T-helper 2 cell treated with Interferon-gamma antibody and Interleukin-4, amounts not matched to agents 100 ng/mL and 5 ng/mL, for 36 hours (primary cell): Measurements from ENCODE around the gene CPED1. TPM values are rescaled to one million over a fixed set of nuclear protein-coding genes. Genes with fewer than 3 reads are reported as not detected.
"Not testable (repeated sequence)": the region's sequence is repeated elsewhere in the genome, so short reads cannot be mapped to it uniquely, and the experiment has no call there.

Source experiments
- intact Hi-C: fragments of 100-400 bp; cut with micrococcal nuclease; formaldehyde crosslinking; loops from one replicate; pipeline ENCODE4 v1.15.1; 2023
- total RNA-seq: library from RNA; stranded (reverse); gene quantifications from 2 replicates; pipeline ENCODE4 v1.2.3, GENCODE V29; 2022

The CPED1 gene
- total RNA-seq, 1 donor from 2014 or later = not detected

DNA sequence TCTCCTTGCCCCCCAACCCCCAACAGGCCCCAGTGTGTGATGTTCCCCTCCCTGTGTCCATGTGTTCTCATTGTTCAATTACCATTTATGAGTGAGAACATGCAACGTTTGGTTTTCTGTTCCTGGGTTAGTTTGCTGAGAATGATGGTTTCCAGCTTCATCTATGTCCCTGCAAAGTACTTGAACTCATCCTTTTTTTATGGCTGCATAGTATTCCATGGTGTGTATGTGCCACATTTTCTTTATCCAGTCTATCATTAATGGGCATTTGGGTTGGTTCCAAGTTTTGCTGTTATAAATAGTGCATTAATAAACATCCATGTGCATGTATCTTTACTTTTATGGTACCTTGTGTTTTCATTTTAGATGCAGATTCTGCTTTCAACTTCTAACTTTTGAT, 136.9 kb downstream of the CPED1 start:
- intact Hi-C loops = not testable (repeated sequence)

DNA sequence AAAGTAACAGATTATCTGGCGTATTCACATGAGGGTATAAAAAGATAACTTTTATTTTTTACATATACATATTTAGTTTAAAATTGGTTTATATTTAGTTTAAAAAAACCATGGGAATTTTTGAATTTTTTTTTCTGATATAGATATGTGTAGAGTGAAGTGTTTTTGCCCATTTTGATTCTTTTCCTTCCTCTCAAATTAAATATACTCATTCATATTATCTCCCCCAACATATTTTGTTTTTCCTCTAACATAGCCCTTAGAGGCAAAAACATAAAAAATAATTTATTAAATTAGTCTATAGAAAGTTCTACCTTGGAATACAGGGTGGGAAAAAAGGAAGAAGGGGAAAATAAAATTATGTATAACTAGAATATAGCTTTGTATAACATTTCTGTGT, 137.7 kb downstream of the CPED1 start:
- intact Hi-C loops = loop anchor here (2.0 kb wide), 1 partner anchor 869 kb away; no protein-coding TSS in a partner anchor

DNA sequence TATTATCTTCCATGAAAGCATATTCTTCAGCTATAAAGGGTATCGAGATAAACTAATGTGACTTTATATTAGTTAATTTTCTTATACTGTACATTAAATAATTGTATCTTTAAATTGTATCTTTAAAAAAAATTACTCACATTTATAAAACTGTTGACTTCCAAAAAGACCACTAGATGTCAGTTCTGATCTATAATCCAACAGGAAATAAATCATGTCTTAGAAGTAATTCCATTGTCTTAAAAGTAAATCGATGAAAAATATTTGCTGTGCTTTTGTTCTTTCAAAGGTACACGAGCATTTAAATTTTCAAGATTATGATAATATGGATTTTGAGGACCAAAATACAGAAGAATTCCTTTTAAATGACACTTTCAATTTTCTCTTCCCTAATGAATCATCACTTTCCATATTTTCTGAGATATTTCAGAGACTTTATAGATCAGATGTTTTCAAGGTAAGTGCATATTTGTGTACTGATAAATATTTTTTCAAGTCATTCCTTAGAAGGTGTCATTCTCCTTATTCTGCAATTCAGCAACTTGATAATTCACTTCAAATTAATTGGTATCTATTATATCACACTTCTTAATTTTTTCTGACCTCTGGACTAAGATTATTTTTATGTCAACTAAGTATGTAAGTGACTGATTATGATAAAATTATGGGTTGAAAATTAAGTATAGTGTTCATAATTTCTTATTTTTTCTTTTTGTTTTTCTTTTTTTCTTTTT, 138.5 kb downstream of the CPED1 start:
- intact Hi-C loops = loop anchor here (2.0 kb wide), 1 partner anchor 868 kb away; no protein-coding TSS in a partner anchor

DNA sequence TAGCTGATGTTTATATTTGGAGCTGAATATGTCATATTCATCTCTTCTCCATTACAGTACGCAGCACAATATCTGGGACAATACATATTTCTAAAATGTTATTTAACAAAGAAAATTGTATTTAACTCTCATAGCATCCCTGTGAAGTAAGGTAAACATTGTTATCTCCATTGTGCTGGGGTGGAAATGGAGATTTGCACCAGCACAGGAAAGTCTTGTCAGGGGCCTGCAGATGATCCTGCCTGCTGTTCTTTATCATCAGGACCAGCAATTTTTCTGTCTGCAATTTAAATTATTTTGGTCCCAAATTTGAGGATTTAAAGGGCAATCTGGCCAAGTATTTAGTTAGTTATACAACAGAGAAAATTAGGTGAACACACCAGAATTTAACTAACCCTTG, 144.4 kb downstream of the CPED1 start:
- intact Hi-C loops = no loop called here

DNA sequence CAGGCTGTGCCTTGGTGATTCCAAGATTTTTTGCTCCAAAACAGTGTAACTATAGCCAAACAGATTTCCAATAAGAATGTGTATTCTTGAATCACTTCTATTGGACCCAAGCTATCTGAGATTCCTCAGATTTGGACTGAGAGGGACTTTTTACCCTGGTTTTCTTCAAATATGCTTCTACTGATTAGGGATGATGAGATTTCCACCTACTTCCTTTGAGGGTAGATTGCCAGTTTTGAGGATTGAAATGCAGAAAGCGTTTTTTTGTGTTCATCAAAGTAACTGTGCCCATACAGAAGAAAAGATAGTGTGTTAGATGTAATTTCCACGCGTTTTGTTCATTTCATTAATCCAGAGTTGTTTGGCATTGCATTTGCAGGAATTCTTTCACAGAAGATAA, 144.9 kb downstream of the CPED1 start:
- intact Hi-C loops = no loop called here

DNA sequence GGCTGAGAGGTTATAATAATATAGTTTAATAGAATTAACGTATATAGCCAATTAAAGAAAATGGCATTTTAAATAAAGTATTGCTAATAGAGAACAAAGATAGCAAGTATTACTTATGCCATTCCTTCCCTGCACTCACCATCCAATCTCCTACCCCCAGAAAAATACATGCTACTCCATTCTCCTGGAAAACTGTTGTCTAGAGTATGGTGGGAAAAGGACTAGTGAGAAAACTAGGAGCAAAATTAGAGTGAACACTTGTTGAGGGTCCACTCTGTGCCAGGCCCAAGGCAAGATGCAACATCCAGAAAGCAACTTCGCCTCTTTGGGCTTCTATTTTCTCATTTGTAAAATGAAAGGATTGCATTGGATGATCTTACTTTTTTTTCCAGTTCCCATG, 149.1 kb downstream of the CPED1 start:
- intact Hi-C loops = loop anchor here (5.0 kb wide), 1 partner anchor 410 kb away; no protein-coding TSS in a partner anchor

DNA sequence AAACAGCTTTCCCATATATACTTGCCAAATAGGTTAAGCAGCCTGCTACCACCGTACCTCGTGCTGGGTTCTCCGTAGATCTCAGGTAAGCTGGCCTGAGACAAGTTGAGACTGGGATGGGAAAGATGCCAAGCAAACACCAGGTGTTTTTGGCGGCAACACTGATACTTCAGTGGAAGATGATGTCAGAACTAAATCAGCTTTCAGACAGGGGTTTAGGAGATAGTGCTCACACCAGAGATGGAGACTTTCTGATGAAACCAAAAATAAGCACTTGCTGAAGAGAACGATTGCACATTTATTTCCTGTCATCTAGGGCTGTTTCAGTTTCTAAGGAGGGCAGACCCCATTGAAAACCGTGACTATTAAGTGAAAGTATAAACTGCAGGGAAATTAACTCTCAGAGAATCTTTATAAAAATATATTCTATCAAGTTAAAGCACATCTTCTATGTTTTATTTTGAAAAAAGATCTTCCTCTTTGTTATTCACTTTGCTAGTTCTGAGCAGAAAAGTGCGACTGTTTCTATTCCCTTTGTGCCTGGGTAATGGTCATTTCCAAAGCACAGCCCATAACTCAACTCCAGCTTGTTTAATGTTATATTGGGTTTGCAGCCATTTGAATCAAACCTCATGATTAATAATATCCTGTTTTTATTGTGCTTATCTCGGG, 149.9 kb downstream of the CPED1 start:
- intact Hi-C loops = loop anchor here (5.0 kb wide), 1 partner anchor 409 kb away; no protein-coding TSS in a partner anchor

DNA sequence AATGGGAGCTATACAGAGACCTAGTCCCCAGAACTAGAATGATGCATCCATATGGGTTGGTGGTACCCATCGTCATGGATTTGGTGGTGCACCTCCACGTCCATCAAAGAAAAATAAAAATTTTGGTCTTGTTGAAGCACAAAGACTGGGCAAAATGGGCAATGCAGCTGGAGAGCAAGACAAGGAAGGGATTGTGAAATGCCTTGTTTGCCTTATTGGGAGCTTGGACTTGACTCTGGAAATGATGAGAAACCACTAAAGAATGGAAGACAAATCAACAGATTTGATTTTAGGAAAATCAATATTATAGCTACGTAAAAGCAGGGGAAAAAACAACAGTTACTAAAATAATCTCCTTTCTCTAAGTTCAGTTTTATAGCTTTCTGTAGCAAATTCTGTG, 150.9 kb downstream of the CPED1 start:
- intact Hi-C loops = loop anchor here (5.0 kb wide), 1 partner anchor 408 kb away; no protein-coding TSS in a partner anchor

DNA sequence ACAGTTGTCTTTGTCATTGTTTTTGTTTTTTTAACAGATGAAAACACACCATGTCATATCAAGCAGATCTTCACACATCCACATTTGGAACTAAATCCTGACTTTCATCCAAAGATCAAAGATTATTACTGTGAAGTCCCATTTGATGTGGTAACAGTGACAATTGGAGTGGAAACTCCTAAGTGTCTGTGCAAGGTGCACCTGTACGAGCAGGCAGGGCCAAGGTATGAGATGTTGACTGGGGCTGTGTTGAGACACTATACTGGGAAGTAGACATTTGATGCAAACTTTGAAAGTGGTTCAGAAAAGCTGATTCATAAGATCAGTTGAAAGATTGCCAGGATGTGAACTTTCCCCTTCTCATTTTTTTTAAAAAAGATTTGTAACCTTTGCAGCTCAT, 152.3 kb downstream of the CPED1 start:
- intact Hi-C loops = no loop called here

DNA sequence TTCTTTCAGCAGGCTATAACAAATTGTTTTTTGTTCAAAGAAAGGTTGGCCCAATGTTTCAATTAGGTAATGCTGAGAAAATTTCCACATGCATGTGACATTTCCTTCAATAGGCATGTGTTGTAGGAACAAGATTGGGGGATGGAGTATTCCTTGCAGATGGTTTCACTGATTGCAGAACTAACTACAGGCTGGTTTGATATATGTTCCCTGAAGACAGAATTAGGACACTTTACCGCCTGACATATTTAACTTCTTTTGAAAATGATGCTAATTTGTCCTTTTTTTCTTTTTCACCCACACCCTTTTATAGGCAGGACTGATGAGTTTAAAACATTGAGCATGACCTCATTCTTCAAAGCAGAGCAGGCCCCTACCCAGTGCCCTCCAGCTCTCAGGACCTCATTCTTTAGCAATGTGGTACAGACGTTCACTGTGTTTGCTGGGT, 163.3 kb downstream of the CPED1 start:
- intact Hi-C loops = no loop called here

DNA sequence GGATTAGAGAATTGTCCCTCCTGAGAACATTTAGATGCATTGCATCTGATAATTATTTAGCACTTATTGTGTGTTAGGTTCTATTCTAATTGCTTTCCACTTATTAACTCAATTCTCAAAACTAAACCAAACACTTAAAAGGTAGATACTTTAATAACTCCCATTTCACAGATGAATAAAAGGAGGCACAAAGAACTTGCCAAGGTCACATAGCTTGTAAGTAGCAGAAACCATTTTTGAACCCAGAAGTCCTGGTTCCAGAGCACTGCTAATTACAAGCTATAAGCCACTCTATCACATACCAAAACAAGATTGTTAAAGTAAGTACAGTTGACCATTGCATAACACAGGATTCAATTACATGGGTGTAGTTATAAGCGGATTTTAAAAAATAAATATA, 164.9 kb downstream of the CPED1 start:
- intact Hi-C loops = no loop called here

DNA sequence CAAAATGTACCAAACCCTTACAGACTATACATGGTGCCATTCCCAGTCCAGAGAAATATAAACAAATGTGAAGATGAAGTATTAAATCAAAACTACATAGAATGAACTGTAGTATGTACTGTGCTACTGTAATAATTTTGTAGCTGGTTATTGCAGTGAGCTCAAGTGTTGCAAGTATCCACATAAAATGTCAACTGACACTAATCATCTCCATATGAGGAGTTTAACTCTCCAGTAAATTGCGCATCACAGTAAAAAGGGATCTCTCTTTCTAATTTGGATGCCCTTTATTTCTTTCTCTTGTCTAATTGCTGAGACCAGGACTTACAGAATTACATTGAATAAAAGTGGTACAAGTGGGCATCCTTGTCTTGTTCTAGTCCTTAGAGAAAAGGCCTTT, 165.5 kb downstream of the CPED1 start:
- intact Hi-C loops = no loop called here

DNA sequence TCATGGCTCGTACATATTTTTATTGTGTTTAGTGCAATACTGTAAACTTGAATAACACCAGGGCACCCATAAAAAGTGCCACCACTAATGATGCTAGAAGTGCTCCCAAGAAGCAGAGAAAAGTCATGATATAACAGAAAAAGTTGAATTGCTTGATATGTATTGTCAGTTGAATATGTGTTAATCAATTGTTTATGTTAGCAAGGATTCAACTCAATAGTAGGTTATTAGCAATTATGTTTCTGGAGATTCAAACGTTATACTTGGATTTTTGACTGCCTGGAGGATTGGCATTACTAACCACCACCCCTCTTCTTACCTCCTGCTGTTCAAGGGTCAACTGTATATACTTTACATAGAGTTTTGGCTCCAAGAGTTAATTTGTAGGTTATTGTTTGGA, 168.3 kb downstream of the CPED1 start:
- intact Hi-C loops = no loop called here

DNA sequence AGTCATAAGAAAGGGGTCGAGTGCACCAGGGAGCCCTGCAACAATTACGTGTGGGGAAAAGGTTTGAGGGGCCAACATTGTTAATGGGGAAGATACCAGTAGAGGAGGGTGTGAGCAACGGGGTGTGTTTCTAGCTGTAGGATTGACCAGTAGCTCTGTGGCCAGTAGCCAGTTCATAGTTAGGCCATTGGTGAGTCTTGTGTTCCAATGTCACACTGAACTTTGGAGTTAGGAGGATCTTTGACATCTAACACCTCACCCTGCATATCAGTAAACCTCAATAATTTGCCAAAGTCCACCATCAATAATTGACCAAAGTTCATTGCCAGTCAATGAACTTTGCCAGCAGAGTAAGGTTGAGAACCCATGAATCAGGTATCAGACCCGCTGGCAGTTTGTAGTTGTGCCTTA, 168.8 kb downstream of the CPED1 start:
- intact Hi-C loops = no loop called here

DNA sequence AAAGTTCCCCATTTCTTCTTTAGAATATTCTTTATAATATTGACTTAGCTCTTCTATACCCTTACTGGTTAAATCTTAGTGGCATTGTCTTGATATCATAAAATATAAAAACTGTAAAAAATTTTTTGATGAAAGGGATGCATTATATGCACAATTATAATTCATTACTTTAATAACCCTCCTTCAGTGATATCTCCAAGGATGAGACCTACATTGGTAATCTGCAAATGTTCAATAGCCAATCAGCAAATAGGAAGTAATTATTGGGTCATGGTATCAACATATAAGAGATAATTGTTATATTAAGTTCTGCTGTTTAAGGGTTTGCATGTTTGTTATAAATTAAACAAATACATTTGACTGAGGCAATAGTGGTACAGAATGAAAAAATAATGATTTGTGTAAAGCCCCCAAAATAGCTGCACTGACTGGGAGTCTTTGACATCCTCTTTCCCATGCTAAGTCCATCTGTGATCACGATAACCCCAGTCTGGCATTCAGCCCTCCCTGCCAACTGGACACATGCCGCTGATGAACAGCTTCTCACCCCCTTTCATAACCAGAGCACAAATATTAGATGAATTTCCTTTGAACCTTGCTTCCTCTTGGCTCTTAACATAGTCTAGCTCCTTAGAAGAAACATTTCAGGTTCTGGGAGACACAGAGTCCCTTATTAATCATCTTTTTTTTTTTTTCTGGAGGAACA, 169.5 kb downstream of the CPED1 start:
- intact Hi-C loops = no loop called here

DNA sequence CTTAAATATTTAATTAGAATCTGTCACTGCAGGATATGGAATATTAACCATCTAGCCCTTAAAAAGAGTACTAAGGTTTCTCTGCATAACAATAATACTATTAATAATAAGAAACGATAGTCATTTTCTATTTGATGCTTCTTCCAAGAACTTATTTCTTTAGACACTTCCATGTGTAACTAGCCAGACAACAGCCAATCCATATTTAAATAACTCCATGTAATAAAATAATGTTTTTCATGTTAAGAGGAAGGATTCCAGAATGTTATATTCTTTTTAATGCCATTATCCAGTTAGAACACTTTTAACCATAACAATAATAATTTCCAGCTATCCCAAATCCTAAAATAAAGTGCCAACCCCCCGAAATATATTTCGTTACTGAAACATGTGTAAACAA, 170.2 kb downstream of the CPED1 start:
- intact Hi-C loops = no loop called here

DNA sequence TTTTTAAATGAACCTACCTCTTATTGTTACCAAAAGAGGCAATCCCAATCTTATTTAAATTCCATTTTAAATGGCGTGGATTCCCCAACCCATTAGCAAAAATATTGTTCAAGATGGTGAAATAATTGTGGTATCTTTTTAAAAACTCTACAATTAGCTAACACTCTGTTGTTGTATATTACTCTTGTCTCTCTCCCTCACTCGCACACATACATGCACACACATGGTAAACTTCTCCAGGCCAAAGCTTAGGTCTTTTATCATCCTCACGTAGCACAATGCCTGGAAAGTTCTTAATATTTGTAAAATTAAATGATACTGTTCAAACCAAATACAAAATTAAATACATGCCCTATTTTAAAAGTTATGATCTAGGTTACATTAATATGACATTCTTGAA, 171.0 kb downstream of the CPED1 start:
- intact Hi-C loops = no loop called here

DNA sequence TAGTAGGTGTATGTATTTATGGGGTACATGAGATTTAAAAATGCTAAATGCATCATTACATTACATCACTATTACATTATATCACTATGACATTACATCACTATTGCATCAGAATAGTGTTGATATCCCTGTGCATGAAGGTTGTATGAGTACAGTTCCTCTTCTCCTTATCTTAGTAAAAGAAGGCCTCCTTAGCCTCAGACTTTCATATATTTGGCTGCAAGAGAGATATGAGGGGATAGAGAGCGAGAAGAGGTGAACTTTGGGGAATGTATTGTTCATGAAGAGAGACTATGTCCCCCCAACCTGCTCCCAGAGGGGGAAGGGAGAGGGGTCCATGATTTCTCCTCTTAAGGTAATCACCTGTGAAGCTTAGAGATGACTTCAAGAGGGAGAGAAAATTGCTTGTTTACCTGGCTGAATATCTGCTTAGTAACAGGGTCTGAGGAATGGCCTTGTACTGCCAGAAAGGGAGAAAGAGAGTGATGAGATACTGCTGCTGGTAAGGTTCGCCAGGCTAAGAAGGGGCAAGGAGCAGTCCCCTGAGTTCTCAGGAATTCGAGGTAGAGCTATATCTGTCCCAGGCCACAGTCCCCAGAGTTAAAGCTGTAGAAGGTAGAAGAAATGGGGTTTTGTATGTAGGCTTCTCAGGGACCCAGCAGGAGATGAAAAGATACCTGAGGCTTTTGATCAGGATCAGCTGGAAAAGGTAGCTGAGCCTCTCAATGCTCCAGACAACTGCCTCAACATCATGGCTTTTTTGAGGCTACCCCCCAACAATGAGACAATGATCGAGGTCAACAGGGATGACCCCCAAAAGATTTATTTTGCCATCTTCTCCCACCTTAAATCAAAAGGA, 171.9 kb downstream of the CPED1 start:
- intact Hi-C loops = no loop called here

DNA sequence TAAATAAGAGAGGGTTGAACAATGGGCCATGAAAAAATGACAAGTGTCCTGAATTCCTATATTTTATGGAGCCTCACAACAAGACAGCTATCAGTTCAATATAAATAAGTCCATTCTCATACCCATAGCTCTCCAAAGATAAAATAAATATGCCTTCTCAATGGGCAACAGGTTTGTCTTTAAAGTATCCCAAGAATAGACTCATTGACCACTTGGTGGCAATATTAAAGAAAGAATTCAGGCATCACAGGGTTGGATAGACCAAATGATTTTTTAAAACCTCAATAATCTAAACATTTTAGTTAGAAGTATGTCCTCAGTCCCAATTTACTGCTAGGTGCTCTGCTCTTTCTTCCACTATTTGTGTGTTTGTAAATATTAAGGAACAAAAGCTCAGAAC, 175.2 kb downstream of the CPED1 start:
- intact Hi-C loops = no loop called here

DNA sequence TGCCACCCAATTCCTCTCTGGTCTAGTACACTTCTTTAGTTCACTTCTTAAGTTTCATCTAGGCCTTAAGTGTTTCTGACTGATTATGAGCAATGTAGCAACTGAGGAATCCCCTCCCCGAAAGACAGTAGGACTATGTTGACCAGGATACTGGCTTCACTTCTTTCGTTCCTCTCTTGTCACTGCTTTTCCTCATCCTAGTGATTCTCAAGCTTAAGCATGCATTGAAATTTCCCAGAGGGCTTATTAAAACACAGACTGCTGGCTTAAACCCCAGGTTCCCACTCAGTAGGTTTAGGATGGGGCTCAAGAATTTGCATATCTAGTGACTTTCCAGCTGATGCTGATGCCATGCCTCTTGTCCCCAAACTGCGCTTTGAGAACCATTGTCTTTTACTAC, 175.7 kb downstream of the CPED1 start:
- intact Hi-C loops = no loop called here

DNA sequence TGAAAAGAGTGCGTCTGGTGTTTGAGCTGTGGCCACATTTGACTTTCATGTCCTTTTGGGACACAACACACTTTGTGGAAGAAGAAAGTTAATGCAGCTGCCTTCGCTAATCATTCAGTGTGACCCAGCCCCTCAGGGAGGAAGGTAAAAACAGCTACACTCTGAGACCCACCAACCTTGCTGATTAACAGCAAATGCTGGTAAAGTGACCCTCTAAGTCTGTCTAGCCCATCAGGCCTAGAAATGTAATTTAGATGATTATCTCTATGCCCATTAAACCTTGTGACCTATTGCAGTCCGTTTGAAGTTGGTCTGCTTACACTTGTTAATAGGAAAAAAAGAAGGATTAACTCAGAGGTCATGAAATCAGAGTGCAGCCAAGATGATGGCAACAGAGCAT, 178.4 kb downstream of the CPED1 start:
- intact Hi-C loops = no loop called here
